Neural cell (in vitro differentiated cells): Measurements from ENCODE around the gene SLC36A3. TPM values are rescaled to one million over a fixed set of nuclear protein-coding genes. Genes with fewer than 3 reads are reported as not detected.

Experiments
- H2AFZ ChIP-seq: fragments of 200-600, 300-800 bp; sonication (generic), shearing (Covaris generic); 2 replicates; pipeline ENCODE4 v1.6.0; 2014; ENCODE audit warnings: low read depth, mild to moderate bottlenecking, antibody characterized with exemption, low read length, moderate library complexity
- H3F3A ChIP-seq: fragments of 200-600 bp; shearing (Covaris generic); 2 replicates; pipeline ENCODE4 v1.6.1; 2016; ENCODE audit warnings: mild to moderate bottlenecking, moderate library complexity, mixed read lengths, antibody characterized with exemption, low read length; ENCODE audit not compliant: insufficient read depth, poor library complexity, severe bottlenecking
- H3K27ac ChIP-seq: fragments of 200-600, 300-800 bp; sonication (generic), shearing (Covaris generic); 2 replicates; pipeline ENCODE4 v1.5.1; 2014; ENCODE audit warnings: mild to moderate bottlenecking, low read length, moderate library complexity
- H3K27me3 ChIP-seq: fragments of 300-800, 200-600 bp; sonication (generic), shearing (Covaris generic); 2 replicates; pipeline ENCODE4 v1.6.0; 2014; ENCODE audit warnings: mild to moderate bottlenecking, low read depth, low read length, moderate library complexity; ENCODE audit not compliant: insufficient read depth
- H3K36me3 ChIP-seq: fragments of 300-800, 200-600 bp; sonication (generic), shearing (Covaris generic); 2 replicates; pipeline ENCODE4 v1.5.1; 2014; ENCODE audit warnings: mild to moderate bottlenecking, antibody characterized with exemption, low read length, moderate library complexity; ENCODE audit not compliant: insufficient read depth
- H3K4me2 ChIP-seq: fragments of 300-800, 200-600 bp; sonication (generic), shearing (Covaris generic); 2 replicates; pipeline ENCODE4 v1.6.0; 2014; ENCODE audit warnings: mild to moderate bottlenecking, low read length
- H3K4me3 ChIP-seq: fragments of 300-800, 200-600 bp; sonication (generic), shearing (Covaris generic); 2 replicates; pipeline ENCODE4 v1.5.1; 2014; ENCODE audit warnings: mild to moderate bottlenecking, low read length, moderate library complexity
- H3K79me2 ChIP-seq: fragments of 200-600 bp; shearing (Covaris generic); replicated peaks from 2 replicates; pipeline ENCODE4 v1.6.0; 2014; ENCODE audit warnings: mild to moderate bottlenecking, low read length, moderate library complexity; ENCODE audit not compliant: insufficient read depth
- H3K9ac ChIP-seq: fragments of 300-800, 200-600 bp; sonication (generic), shearing (Covaris generic); 2 replicates; pipeline ENCODE4 v1.6.1; 2016; ENCODE audit warnings: mild to moderate bottlenecking, low read length, mixed read lengths
- H3K9me2 ChIP-seq: fragments of 200-600 bp; shearing (Covaris generic); 2 replicates; pipeline ENCODE4 v1.6.1; 2016; ENCODE audit warnings: mild to moderate bottlenecking, low read length, mixed read lengths; ENCODE audit not compliant: insufficient read depth
- H3K9me3 ChIP-seq: fragments of 200-600, 300-800 bp; sonication (generic), shearing (Covaris generic); 2 replicates; pipeline ENCODE4 v1.6.1; 2016; ENCODE audit warnings: mild to moderate bottlenecking, mixed run types, low read length, moderate library complexity, mixed read lengths
- H4K20me1 ChIP-seq: fragments of 200-600 bp; shearing (Covaris generic); 2 replicates; pipeline ENCODE4 v1.6.1; 2016; ENCODE audit warnings: mild to moderate bottlenecking, mixed run types; ENCODE audit not compliant: insufficient read depth
- CTCF ChIP-seq: fragments of 450-650 bp; IDR thresholded peaks from 2 replicates; pipeline ENCODE4 v1.5.1; 2014; ENCODE audit warnings: antibody characterized with exemption, mild to moderate bottlenecking, moderate library complexity; ENCODE audit not compliant: poor library complexity, severe bottlenecking
- EP300 ChIP-seq: fragments of 450-650 bp; conservative IDR thresholded peaks from 2 replicates; pipeline ENCODE4 v1.6.1; 2014; ENCODE audit warnings: antibody characterized with exemption, mild to moderate bottlenecking, moderate library complexity; ENCODE audit not compliant: poor library complexity, severe bottlenecking
- EZH2 ChIP-seq: fragments of 200-600, 300-800 bp; shearing (Covaris generic), sonication (generic); IDR thresholded peaks from 2 replicates; pipeline ENCODE4 v1.6.1; 2014; ENCODE audit warnings: antibody characterized with exemption, low read length, borderline replicate concordance, mild to moderate bottlenecking; ENCODE audit not compliant: insufficient read depth, poor library complexity, severe bottlenecking
- MXI1 ChIP-seq: fragments of 450-650 bp; conservative IDR thresholded peaks from 2 replicates; pipeline ENCODE4 v1.6.1; 2014; ENCODE audit warnings: antibody characterized with exemption, mild to moderate bottlenecking; ENCODE audit not compliant: poor library complexity, severe bottlenecking
- POLR2AphosphoS5 ChIP-seq: IDR thresholded peaks from 2 replicates; pipeline ENCODE4 v1.6.1; 2012
- RAD21 ChIP-seq: fragments of 450-650 bp; conservative IDR thresholded peaks from 2 replicates; pipeline ENCODE4 v1.6.1; 2014; ENCODE audit warnings: antibody characterized with exemption, mild to moderate bottlenecking, moderate library complexity
- REST ChIP-seq: IDR thresholded peaks from 2 replicates; pipeline ENCODE4 v1.6.1; 2012; ENCODE audit warnings: borderline replicate concordance
- SMC3 ChIP-seq: fragments of 450-650 bp; conservative IDR thresholded peaks from 2 replicates; pipeline ENCODE4 v1.6.1; 2014; ENCODE audit warnings: antibody characterized with exemption, mild to moderate bottlenecking, moderate library complexity; ENCODE audit not compliant: poor library complexity
- TAF1 ChIP-seq: IDR thresholded peaks from 2 replicates; pipeline ENCODE4 v1.6.1; 2012; ENCODE audit warnings: low read depth
- polyA plus RNA-seq: library from polyadenylated mRNA; depleted of rRNA; stranded (reverse); fragments of >200 nt; gene quantifications from 2 replicates; pipeline ENCODE4 v1.2.3, GENCODE V29; 2014

The SLC36A3 gene
- polyA plus RNA-seq, 1 donor from 2014 or later: not detected

- no peaks in the 10 kb centered on the region for H4K20me1 ChIP-seq
- no peak overlapping the region for H3K27ac ChIP-seq
- H3K27me3 ChIP-seq: no peaks in the 10 kb centered on the region
- no peaks in the 10 kb centered on the region for H3F3A ChIP-seq
- TF ChIP-seq TAF1: no peak
- TF ChIP-seq SMC3: no peak
- TF ChIP-seq CTCF: no peak
- TF ChIP-seq REST: no peak
- TF ChIP-seq EP300: no peak
- no peak for TF ChIP-seq RAD21
- TF ChIP-seq POLR2AphosphoS5: no peak
- no peaks in the 10 kb centered on the region for H3K79me2 ChIP-seq
- no peaks in the 10 kb centered on the region for H3K9me2 ChIP-seq
- H3K9me3 ChIP-seq: no peaks in the 10 kb centered on the region
- H2AFZ ChIP-seq: no peak overlapping the region
- H3K36me3 ChIP-seq: no peaks in the 10 kb centered on the region
- no peak overlapping the region for H3K4me3 ChIP-seq
- no peak overlapping the region for H3K4me2 ChIP-seq
- H3K9ac ChIP-seq: no peak overlapping the region
Observed at GRCh38 chr5:151254556-151254955, 49.0 kb downstream of the SLC36A3 start.

- H2AFZ ChIP-seq: peak overlapping the region; percentile 71
- peak overlapping the region; percentile 75 for H3K4me3 ChIP-seq
- TF ChIP-seq TAF1: no peak
- TF ChIP-seq SMC3: no peak
- no peak for TF ChIP-seq MXI1
- no peak for TF ChIP-seq POLR2AphosphoS5
- no peak for TF ChIP-seq RAD21
- no peak for TF ChIP-seq EZH2
- no peak for TF ChIP-seq REST
- no peak for TF ChIP-seq CTCF
- TF ChIP-seq EP300: no peak
- no peaks in the 10 kb centered on the region for H3K9me3 ChIP-seq
- H4K20me1 ChIP-seq: no peaks in the 10 kb centered on the region
- peak overlapping the region; percentile 56 for H3K9ac ChIP-seq
- H3K27ac ChIP-seq: no peak overlapping the region
- no peaks in the 10 kb centered on the region for H3F3A ChIP-seq
- H3K36me3 ChIP-seq: no peaks in the 10 kb centered on the region
- no peaks in the 10 kb centered on the region for H3K27me3 ChIP-seq
- H3K79me2 ChIP-seq: no peaks in the 10 kb centered on the region
- peak overlapping the region; percentile 36 for H3K4me2 ChIP-seq
- H3K9me2 ChIP-seq: no peaks in the 10 kb centered on the region
Observed at GRCh38 chr5:151253605-151253950, 50.0 kb downstream of the SLC36A3 start.
